ENCODE results near the gene CD37. TPM values are rescaled to one million over a fixed set of nuclear protein-coding genes. Genes with fewer than 3 reads are reported as not detected.
"Not testable (repeated sequence)": the region's sequence is repeated elsewhere in the genome, so short reads cannot be mapped to it uniquely, and the experiment has no call there.

CD37 gene
- total RNA-seq, 6 experiments from 2014 or later, result 1.1 to 5.0 (median 3.5) TPM

- no peaks in the 10 kb centered on the region for H3K4me1 ChIP-seq
- ATAC-seq, result no peak
- no peaks in the 10 kb centered on the region for H3K9me3 ChIP-seq
- no peaks in the 10 kb centered on the region for H3K27me3 ChIP-seq
- no peaks in the 10 kb centered on the region for H3K36me3 ChIP-seq
- no peak for DNase-seq
- H3K4me3 ChIP-seq, result no peak overlapping the region
- no peak for TF ChIP-seq CTCF (IDR thresholded peaks at IDR 0.05)
- no peak for TF ChIP-seq POLR2A (IDR thresholded peaks at IDR 0.05)
- intact Hi-C loops (cut with DNase I), result no loop called here
- no peak overlapping the region for H3K27ac ChIP-seq
- 52% methylated on average over 3 of the region's 3 CpGs for WGBS (ENCODE audit: insufficient coverage, low coverage, low lambda C conversion rate, missing lambda C conversion rate)
Measured at GRCh38 chr19:49371184-49371583, 36.0 kb downstream of the CD37 start.

DNA sequence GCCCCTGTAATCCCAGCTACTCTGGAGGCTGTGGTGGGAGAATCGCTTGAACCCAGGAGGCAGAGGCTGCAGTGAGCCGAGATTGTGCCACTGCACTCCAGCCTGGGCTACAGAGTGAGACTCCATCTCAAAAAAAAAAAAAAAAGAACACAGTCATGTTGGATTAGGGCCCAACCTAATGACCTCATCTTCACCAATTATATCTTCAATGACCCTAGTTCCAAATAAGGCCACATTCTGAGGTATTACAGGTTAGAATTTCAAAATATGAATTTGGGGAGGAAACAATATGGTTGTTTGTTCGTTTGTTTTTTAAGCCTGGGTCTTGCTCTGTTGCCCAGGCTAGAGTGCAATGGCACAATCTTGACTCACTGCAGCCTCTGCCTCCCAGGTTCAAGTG lies 38.0 kb downstream of the CD37 start:
- intact Hi-C loops (cut with DNase I); ATAC-seq; DNase-seq; H3K9me3 ChIP-seq; H3K36me3 ChIP-seq; H3K27me3 ChIP-seq; H3K4me3 ChIP-seq; H3K27ac ChIP-seq; H3K4me1 ChIP-seq: not testable (repeated sequence)
- WGBS (ENCODE audit: insufficient coverage, low coverage, low lambda C conversion rate, missing lambda C conversion rate), result 56% methylated on average over 3 of the region's 3 CpGs

DNA sequence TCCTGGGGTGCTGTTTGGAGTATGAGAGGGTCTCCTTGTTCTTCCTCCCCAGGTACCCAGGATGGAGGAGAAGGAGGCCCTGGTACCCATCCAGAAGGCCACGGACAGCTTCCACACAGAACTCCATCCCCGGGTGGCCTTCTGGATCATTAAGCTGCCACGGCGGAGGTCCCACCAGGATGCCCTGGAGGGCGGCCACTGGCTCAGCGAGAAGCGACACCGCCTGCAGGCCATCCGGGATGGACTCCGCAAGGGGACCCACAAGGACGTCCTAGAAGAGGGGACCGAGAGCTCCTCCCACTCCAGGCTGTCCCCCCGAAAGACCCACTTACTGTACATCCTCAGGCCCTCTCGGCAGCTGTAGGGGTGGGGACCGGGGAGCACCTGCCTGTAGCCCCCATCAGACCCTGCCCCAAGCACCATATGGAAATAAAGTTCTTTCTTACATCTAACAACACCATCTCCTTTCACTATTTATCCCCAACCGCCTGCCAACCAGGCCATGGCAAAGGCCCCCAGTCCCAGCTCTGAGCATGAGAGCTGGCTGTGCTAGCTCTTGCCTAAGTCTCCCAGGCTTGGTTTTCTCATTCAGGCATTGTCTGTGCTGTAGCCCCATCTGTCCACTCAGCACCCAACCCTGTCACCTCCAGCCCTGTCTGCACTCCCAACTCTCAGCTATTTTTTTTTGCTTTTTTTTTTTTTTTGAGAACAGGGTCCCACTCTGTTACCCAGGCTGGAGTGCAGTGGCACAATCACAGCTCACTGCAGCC lies 39.6 kb downstream of the CD37 start:
- no peak for DNase-seq
- TF ChIP-seq POLR2A (IDR thresholded peaks at IDR 0.05) (no peak), CTCF (IDR thresholded peaks at IDR 0.05) (no peak)
- no peak for ATAC-seq
- Histone ChIP-seq H3K27ac (no peak overlapping the region), H3K4me3 (no peak overlapping the region), H3K4me1 (no peaks in the 10 kb centered on the region), H3K9me3 (no peaks in the 10 kb centered on the region), H3K27me3 (no peaks in the 10 kb centered on the region), H3K36me3 (no peaks in the 10 kb centered on the region)
- intact Hi-C loops (cut with DNase I), result no loop called here
- WGBS (ENCODE audit: insufficient coverage, low coverage, low lambda C conversion rate, missing lambda C conversion rate), result 100% methylated on average over 1 of the region's 16 CpGs

- Histone ChIP-seq H3K27me3 (no peaks in the 10 kb centered on the region), H3K4me3 (no peak overlapping the region), H3K4me1 (no peaks in the 10 kb centered on the region), H3K9me3 (peaks cover 0 to 3% (median 0%) of the 10 kb centered on the region in 4 donors), H3K27ac (no peak overlapping the region), H3K36me3 (no peaks in the 10 kb centered on the region)
- no peak for TF ChIP-seq CTCF (IDR thresholded peaks at IDR 0.05)
- TF ChIP-seq POLR2A (IDR thresholded peaks at IDR 0.05), result no peak
- no peak for ATAC-seq
- intact Hi-C loops (cut with DNase I), result no loop called here
- 72% methylated on average over 3 of the region's 3 CpGs for WGBS (ENCODE audit: insufficient coverage, low coverage, low lambda C conversion rate, missing lambda C conversion rate)
- DNase-seq, result no peak
Measured at GRCh38 chr19:49378512-49378911, 43.3 kb downstream of the CD37 start.

DNA sequence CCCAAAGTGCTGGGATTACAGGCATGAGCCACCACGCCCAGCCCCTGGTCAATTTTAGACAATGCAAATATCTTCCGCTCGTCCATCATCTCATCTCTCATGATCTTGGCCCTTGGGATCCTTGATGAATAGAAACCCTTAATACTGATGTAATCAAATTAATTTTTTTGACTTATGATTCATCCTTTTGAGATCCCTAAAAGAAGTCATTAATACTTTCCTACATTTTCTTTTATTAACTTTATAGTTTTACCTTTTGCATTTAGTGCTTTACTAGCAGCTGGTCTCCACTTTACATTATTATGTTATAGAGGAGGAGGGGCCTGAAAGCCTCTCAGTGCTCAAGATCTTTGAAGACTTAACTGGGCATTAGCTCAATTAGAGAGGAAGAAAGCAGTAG lies 45.2 kb downstream of the CD37 start:
- no peak for TF ChIP-seq POLR2A (IDR thresholded peaks at IDR 0.05)
- TF ChIP-seq CTCF (IDR thresholded peaks at IDR 0.05), result no peak
- H3K4me3 ChIP-seq, result no peak overlapping the region
- H3K36me3 ChIP-seq, result no peaks in the 10 kb centered on the region
- DNase-seq, result no peak
- WGBS (ENCODE audit: insufficient coverage, low coverage, low lambda C conversion rate, missing lambda C conversion rate), result 88% methylated on average over 3 of the region's 3 CpGs
- ATAC-seq, result no peak
- H3K4me1 ChIP-seq, result no peaks in the 10 kb centered on the region
- intact Hi-C loops (cut with DNase I), result no loop called here
- peaks cover 0 to 3% (median 0%) of the 10 kb centered on the region in 4 donors for H3K9me3 ChIP-seq
- no peak overlapping the region for H3K27ac ChIP-seq
- no peaks in the 10 kb centered on the region for H3K27me3 ChIP-seq

Data from right lobe of liver (tissue), 6 donors.